HG03460 (cell line): ENCODE measurements around the gene PWP1.

Experiments
- ATAC-seq: cut with Tn5 transposase; IDR thresholded peaks from one replicate; pipeline ENCODE4 v1.9.1; 2021; ENCODE audit not compliant: unreplicated experiment

PWP1 gene

GRCh38 chr12:107685360-107686248, at the start of gene PWP1:
TSS of gene PWP1 (plus strand) at chr12:107685799. CDS start at chr12:107685900, 101 bp downstream.
- peak; percentile 85 for ATAC-seq

DNA sequence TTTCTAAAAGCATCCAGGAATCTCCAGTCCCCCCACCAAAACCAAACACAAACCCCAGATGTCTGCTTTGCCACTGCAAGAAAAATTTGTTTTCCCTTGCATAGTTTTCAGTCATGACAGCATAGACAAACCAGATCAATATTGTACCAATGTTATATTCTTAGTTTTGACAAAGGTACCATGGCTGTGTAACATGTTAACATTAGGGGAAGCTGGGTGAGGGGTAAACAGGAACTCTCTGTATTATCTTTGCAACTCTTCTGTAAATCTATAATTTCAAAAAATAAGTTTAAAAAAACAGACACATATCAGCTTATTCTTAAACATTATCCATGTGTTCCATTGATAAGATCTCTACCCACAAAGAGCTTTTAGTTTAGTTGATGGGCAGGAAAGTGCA, 44.4 kb upstream of the PWP1 start:
- ATAC-seq: no peak

- ATAC-seq: no peak
Measured at GRCh38 chr12:107642240-107642639, 43.4 kb upstream of the PWP1 start.

- ATAC-seq: no peak
Measured at GRCh38 chr12:107645630-107646333, 39.8 kb upstream of the PWP1 start.

GRCh38 chr12:107646436-107646835, 39.2 kb upstream of the PWP1 start:
- no peak for ATAC-seq

- ATAC-seq: no peak
Measured at GRCh38 chr12:107649661-107650061, 35.9 kb upstream of the PWP1 start.

- ATAC-seq: no peak
Measured at GRCh38 chr12:107650977-107651376, 34.6 kb upstream of the PWP1 start.

GRCh38 chr12:107651571-107652449, 33.8 kb upstream of the PWP1 start:
- ATAC-seq: no peak

DNA sequence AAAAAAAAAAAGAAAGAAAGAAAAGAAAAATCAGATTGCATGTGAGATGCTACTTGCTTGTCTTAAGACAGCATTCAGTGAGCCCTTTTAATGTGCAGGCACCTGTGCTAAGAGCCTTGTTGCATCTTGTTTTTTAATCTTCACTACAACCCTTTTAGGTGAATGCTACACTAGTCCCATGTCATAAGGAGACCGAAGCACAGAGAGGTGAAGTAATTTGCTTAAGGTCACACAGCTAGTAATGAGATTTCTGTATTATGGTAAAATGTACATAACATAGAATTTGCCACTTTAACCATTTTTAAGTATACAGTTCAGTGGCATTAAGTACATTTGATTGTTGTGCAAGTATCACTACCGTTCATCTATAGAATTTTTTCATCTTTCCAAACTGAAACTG, 32.1 kb upstream of the PWP1 start:
- ATAC-seq: no peak

GRCh38 chr12:107654873-107655272, 30.7 kb upstream of the PWP1 start:
- ATAC-seq: no peak

DNA sequence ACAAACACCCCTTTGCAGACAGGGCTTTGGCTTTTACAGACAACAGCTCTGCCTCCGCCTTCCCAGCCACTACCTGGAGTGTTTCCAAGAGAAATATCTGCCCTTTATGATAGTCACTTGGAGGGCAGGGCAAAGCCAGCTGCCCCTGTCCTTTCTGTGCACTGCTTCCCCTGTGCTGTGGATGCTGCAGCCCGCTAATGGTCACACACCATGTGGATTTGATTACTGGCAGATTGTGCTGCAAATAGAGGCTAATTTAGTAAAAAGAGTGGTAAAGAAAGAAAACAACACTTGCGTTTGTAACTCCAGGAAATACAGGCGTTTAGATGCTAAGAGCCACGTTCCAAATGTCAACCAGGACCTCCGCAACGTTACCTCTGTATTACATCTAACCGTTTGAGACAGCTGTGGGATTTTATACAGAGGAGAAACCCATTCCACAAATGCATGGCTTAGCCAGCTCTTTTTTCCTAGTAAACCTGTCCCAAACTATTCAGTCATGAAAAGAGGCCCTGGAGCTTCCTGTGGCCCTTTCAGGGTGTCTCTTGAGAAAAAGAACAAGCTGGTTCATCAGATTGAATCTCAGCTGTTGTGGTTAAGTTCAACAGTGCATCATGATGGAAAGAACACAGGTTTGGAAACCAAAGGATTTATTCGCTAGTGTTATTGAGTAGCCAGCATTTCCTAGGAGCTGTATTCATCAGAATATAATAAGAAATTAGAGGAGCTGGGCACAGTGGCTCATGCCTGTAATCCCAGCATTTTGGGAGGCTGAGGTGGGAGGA, 30.1 kb upstream of the PWP1 start:
- no peak for ATAC-seq

DNA sequence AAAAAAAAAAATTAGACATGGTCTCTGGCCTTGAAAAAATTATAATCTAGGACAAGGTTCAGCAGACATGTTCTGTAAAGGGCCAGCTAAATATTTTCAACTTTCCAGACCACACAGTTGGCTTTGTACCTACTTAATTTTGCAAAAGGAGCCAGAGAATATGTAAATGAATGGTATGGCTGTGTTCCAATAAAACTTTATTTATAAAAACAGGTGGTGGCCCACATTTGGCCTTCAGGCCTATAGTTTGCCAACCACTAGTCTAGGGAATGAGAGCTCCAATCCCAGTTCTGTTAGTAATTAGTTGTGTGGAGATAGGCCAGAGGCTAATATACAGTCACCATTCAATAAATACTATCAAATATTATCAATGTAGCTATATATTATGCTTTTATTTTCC, 29.3 kb upstream of the PWP1 start:
- ATAC-seq: no peak

DNA sequence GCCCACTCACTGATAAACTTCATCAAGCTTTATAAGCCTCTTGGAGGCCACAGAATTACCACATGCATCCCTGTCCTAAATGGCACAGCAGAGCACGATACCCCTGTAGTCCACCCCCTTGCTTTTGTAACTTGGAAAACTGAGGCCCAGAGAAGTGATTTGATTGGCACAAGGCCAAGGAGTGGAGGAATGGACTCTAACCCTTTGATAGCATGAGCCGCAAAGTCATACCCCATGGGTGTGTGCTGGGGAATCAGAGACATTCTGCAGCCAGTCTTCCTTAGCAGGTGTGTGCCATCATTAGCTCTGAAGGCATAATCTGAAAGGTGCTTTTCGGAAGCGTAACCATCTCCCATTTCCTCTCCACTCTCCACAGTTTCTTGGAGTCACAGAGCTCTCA, 28.5 kb upstream of the PWP1 start:
- no peak for ATAC-seq

- no peak for ATAC-seq
Measured at GRCh38 chr12:107657621-107658020, 28.0 kb upstream of the PWP1 start.

DNA sequence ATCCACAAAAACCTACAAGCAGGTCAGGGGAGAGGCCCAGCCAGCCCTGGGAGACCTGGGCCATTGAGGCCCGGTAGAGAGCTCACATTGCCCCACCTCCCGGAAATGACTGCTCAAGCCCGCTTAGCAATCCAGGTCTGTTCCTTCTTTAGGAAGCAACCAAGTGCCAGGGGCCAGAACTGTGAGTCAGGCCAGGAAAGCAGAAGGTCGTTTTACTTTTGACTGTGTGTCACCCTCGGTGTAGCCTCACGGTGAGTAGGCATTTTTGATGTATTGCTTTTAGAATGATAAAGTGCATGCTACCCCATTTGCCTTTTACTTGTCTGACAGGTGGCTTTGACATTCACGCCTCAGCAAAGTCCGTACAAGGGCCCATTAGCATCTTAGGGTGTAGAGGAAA, 25.4 kb upstream of the PWP1 start:
- ATAC-seq: no peak

DNA sequence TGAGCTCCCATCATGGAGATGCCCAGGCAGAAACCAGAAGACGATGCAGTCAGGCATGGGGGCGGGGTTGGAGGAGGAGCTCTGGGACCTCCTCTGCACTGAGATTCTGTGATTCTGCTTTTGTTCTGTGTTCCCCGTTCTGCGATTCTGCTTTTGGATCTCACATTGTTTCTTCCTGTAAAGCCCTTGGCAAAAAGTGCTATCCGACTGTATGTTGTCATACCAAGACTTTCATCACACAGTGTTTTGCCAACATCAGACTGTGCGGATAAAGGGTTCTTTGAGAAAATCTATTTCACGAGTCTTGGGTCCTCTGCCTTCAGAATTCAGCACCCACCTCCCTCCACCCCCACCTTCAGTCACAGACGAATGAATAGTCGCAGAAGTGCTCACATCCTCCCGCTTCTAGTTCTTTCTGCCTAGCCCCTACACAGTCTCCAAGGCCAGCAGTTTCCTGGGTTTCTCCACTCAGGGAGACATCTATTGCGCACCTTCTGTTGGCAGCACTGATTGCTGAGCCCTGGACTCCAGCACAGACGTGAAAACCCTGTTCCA, 24.7 kb upstream of the PWP1 start:
- ATAC-seq: no peak

- no peak for ATAC-seq
Measured at GRCh38 chr12:107661830-107662229, 23.8 kb upstream of the PWP1 start.

- ATAC-seq: no peak
Measured at GRCh38 chr12:107662484-107662883, 23.1 kb upstream of the PWP1 start.

- no peak for ATAC-seq
Measured at GRCh38 chr12:107663277-107663676, 22.3 kb upstream of the PWP1 start.

GRCh38 chr12:107666009-107666408, 19.6 kb upstream of the PWP1 start:
- ATAC-seq: no peak
